Urothelium cell line (cell line): ENCODE results near the gene CXorf51A.
"Not testable (repeated sequence)": the region's sequence is repeated elsewhere in the genome, so short reads cannot be mapped to it uniquely, and the experiment has no call there.

Experiments
- DNase-seq: peaks from one replicate; pipeline ENCODE4 v3.0.0; 2011; ENCODE audit warnings: low spot score, mixed read lengths
- FAIRE-seq: peaks from 2 replicates; lab custom pipeline; 2011; peaks lifted over from hg19 to GRCh38; lab: Jason Lieb, UNC

The CXorf51A gene

DNA sequence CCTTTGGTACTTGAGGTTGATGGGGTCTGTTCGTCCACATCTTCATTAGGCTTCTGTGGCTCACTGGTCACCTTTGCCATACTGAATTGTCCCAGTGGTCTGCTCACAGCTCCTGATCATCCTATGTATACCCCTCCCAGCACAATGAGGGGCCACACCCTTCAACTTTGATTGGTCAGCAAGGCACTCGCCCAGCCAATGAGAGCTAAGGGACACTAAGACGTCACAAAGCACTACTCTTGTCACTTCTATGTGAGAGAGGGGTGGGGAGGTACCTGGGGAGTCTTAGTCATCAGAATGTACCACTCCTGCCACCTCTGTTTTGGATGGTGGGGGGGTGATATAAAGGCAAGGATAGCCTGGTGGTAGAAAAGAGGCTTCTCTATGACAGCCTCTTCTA lies at the start of gene CXorf51A:
TSS of gene CXorf51A (minus strand) at position 101 of the 400 bp plus-strand sequence. CDS start at position 80, 21 bp downstream.
- not testable (repeated sequence) for DNase-seq, FAIRE-seq

DNA sequence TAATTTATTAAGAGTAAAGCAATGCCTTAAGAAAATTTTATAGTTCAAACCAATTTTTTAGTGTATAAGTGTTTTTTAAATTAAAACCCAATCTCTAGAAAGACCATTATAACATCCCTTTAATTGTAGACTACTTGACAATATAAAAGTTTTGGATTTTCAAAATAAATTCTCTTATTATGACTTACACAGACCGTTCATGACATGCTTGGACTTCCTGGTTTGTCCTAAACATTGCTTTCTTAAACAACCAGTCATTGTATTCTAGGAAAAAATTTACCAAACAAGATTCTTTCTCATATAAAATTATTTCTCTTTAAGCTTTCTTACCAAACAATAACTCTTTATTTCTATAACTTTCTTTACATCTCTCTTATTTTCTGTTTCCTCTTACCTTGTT lies 49.0 kb upstream of the CXorf51A start:
- DNase-seq (no peak), FAIRE-seq (no peak)

DNA sequence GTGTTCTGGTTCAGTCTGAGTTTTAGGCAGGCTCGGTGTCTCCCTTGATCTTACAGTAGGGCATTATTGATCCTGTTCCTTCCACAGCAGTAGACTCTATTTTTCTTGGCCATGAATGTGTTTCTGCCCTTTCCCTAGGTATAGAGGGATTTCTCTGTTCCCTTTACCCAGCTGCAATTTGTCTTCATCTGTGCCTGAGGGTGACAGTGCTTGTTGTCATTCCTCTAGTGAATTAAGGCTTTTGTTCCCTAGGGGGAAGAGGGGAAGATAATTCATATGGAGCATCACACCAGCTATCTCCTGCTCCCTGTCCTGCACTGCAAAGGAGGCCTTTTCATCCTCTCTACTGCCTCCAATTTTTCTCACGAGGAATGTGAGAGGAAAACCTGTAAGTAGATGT lies 39.7 kb upstream of the CXorf51A start:
- DNase-seq, result no peak

DNA sequence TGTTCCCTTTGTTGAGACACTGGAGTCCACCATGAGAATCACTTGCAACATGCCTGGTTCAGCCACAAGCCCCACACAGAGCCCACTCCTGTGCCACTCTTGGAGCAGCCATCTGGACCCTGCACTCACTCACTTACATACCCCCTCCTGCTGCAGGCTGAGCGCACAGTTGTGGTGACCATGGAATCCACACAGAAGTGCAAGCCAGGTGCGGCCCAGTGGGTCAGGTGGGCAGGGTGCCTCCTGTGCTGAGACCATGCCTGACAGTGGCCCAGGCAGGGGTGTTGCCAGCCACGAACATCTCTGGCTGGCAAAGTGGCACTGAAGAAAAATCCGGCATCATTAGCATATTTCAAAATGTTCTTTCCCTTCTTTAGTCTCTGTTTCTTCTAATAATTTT lies 17.4 kb upstream of the CXorf51A start:
- no peak for DNase-seq
- FAIRE-seq, result no peak

More for the DNA sequence above, 39.7 kb upstream of the CXorf51A start:
- no peak for FAIRE-seq

DNA sequence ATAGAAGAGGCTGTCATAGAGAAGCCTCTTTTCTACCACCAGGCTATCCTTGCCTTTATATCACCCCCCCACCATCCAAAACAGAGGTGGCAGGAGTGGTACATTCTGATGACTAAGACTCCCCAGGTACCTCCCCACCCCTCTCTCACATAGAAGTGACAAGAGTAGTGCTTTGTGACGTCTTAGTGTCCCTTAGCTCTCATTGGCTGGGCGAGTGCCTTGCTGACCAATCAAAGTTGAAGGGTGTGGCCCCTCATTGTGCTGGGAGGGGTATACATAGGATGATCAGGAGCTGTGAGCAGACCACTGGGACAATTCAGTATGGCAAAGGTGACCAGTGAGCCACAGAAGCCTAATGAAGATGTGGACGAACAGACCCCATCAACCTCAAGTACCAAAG lies 5.1 kb downstream of the CXorf51A start, which contains the start of gene CXorf51B:
TSS of gene CXorf51B (plus strand) at position 301 of the 400 bp plus-strand sequence. CDS start at position 322, 21 bp downstream.
- FAIRE-seq, DNase-seq: not testable (repeated sequence)
